Iris pigment epithelial cell (primary cell): Measurements from ENCODE around the gene ABLIM1.

Experiments used
- DNase-seq: peaks from one replicate; pipeline ENCODE4 v3.0.0-alpha.2; 2011; ENCODE audit warnings: low read depth

ABLIM1 gene

GRCh38 chr10:114646426-114646825, 11.6 kb downstream of the ABLIM1 start:
- DNase-seq, result no peak

- DNase-seq, result peak; percentile 7
Measured at GRCh38 chr10:114645706-114646105, 12.4 kb downstream of the ABLIM1 start.

GRCh38 chr10:114643158-114643557, 14.9 kb downstream of the ABLIM1 start:
- DNase-seq, result no peak

- no peak for DNase-seq
Measured at GRCh38 chr10:114642729-114643128, 15.3 kb downstream of the ABLIM1 start.

GRCh38 chr10:114638821-114639625, 19.1 kb downstream of the ABLIM1 start:
- DNase-seq, result peak; percentile 94

- no peak for DNase-seq
Measured at GRCh38 chr10:114635797-114636550, 22.1 kb downstream of the ABLIM1 start.

- no peak for DNase-seq
Measured at GRCh38 chr10:114635101-114635500, 23.0 kb downstream of the ABLIM1 start.

- peak; percentile 91 for DNase-seq
Measured at GRCh38 chr10:114634609-114634979, 23.5 kb downstream of the ABLIM1 start.

GRCh38 chr10:114632869-114633715, 25.0 kb downstream of the ABLIM1 start:
- DNase-seq, result peak; percentile 81

GRCh38 chr10:114631666-114632417, 26.2 kb downstream of the ABLIM1 start:
- DNase-seq, result no peak

- DNase-seq, result no peak
Measured at GRCh38 chr10:114631090-114631665, 26.9 kb downstream of the ABLIM1 start.

- no peak for DNase-seq
Measured at GRCh38 chr10:114629824-114630730, 28.0 kb downstream of the ABLIM1 start.

- DNase-seq, result no peak
Measured at GRCh38 chr10:114629083-114629823, 28.8 kb downstream of the ABLIM1 start.

- no peak for DNase-seq
Measured at GRCh38 chr10:114628106-114628505, 30.0 kb downstream of the ABLIM1 start.

- peak; percentile 32 for DNase-seq
Measured at GRCh38 chr10:114626841-114627240, 31.2 kb downstream of the ABLIM1 start.

GRCh38 chr10:114624951-114625780, 32.9 kb downstream of the ABLIM1 start:
- DNase-seq, result peak; percentile 67

- DNase-seq, result no peak
Measured at GRCh38 chr10:114624422-114624821, 33.7 kb downstream of the ABLIM1 start.

- DNase-seq, result peak; percentile 84
Measured at GRCh38 chr10:114623661-114624294, 34.3 kb downstream of the ABLIM1 start.
